D341Med (cell line): ENCODE measurements around the gene LRFN4.
A peak's percentile ranks its signal among the peaks of the same experiment; 100 is the strongest.

Experiments
- DNase-seq: peaks from one replicate; pipeline ENCODE4 v3.0.0; 2012; ENCODE audit warnings: low spot score

The LRFN4 gene

GRCh38 chr11:66870616-66871520, 14.0 kb downstream of the LRFN4 start:
- DNase-seq, result no peak

DNA sequence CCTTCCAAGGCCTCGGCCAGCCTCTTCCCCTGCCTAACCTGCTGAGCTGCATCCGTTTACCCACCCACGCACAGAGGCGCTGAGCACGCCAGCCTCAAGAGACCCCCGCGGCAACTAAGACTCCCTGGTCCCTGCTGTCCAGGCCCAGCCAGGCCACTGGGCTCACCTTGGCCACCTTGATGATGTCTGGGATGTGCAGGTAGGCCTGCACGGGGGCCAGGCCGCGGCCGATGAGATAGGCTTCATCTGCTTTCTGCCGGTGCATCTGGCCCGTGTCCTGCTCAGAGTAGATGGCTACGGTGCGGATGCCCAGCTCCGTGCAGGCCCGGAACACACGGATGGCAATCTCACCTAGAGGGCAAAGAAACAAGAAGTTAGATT, 14.6 kb downstream of the LRFN4 start:
- no peak for DNase-seq

GRCh38 chr11:66874232-66874631, 17.4 kb downstream of the LRFN4 start:
- DNase-seq, result no peak

GRCh38 chr11:66875378-66875777, 18.5 kb downstream of the LRFN4 start:
- DNase-seq, result no peak

DNA sequence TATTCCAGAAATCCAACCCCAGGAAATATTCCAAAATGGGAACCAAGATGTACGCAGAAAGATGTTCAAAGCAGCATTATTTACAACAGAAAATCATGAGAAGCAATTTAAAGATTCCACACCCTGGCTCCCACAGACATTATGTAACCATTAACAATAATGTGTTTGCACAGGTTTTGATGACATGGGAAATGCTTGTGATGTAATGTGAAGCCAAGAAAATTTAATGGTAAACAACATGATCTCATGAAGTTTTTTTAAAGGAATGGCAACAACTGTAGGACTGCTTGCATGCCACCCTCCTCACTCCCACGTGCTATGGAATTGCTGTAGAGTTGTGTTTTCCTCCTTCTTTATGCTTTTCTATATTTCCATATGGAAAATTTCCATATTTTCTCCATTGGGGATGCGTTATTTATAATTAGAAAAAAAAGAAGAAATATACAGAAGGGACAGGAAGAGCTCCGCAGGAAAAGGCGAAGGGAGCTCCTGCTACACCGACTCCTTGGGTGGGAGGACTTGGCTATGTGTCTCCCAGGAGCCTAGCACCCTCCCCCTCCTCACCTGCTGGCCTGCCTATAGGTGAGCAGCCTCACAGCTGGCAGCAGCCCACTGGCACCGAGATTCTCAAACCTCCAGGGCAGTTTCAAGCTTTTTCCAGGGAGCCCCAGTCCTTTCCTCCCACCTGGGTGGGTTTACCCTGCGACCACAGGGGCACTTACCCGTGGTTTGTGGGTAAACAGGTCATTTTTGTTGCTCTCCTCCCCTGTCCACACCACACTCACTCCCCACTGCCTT, 20.9 kb downstream of the LRFN4 start:
- DNase-seq, result no peak

DNA sequence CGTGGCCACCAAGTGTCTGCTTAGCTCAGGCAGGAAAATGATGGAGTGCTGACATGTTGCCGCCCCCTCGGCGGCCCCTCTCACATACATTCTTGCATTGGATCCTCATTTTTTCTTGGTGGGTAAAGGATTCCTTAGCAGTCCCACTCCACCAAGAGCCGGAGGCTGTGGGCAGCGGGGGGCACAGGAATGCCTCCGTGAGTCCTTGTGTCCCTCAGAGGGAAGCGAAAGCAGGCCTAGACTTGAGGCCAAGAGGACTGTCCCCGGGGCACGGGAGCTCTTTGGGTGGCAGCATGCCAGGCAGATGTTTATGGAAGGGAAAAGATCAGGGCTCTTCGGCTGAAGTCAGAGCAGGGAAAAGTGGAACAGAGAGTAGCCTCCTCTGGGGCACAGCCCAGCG, 21.6 kb downstream of the LRFN4 start:
- DNase-seq, result no peak

GRCh38 chr11:66879000-66879399, 22.1 kb downstream of the LRFN4 start:
- no peak for DNase-seq

- DNase-seq, result no peak
Measured at GRCh38 chr11:66879583-66879982, 22.7 kb downstream of the LRFN4 start.

GRCh38 chr11:66879999-66880398, 23.1 kb downstream of the LRFN4 start:
- no peak for DNase-seq

GRCh38 chr11:66880496-66881450, 23.9 kb downstream of the LRFN4 start:
- no peak for DNase-seq

GRCh38 chr11:66881451-66881835, 24.6 kb downstream of the LRFN4 start:
- no peak for DNase-seq

GRCh38 chr11:66881927-66882452, 25.1 kb downstream of the LRFN4 start:
- no peak for DNase-seq

GRCh38 chr11:66882561-66883015, 25.7 kb downstream of the LRFN4 start:
- no peak for DNase-seq

DNA sequence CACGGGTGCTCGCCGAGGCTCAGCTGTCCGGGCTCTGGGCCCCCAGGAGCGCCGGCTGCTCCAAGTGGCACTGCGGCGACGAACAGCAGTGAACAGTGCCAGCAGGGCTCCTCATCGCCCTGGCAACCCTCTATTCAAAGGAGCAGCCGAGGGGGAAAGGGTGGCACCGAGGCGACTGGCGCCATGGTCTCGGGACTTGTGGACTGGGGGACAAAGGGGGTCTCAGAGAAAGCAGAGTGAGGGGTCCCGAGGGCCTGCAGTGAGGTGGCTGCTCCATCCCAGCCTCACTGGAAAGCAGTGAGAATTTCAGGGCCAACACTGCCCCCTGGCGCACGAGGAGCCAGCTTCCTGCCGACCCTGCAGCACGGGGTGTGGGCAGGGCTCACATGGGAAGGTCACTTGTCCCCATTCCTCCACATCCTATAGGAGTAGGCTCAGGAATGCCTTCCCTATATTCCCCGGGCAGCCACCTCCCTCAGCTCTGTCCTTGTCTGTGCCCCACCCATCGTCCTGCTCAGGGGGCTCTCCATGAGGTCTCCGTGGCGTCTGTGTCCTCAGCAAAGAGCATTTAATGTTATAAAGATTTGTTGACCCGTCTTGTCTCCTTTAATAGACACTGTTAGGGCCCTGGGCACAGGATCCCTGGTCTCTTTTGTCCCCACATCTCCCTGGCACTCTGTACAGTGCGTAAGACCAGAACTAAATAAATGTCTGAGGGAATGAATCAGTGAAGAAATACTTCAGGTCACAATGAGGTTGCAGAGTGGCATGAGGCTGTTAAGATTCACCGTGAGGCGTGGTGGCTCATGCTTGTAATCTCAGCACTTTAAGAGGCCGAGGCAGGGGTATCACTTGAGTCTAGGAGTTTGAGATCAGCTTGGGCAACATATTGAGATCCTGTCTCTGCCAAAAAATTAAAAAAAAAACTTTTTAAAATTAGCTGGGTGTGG, 26.4 kb downstream of the LRFN4 start:
- DNase-seq, result peak; percentile 87

GRCh38 chr11:66884443-66884842, 27.6 kb downstream of the LRFN4 start:
- no peak for DNase-seq

- DNase-seq, result no peak
Measured at GRCh38 chr11:66885469-66885868, 28.6 kb downstream of the LRFN4 start.

GRCh38 chr11:66885950-66886440, 29.1 kb downstream of the LRFN4 start:
- no peak for DNase-seq

GRCh38 chr11:66886671-66887221, 29.9 kb downstream of the LRFN4 start:
- no peak for DNase-seq

- DNase-seq, result no peak
Measured at GRCh38 chr11:66887526-66887925, 30.7 kb downstream of the LRFN4 start.

DNA sequence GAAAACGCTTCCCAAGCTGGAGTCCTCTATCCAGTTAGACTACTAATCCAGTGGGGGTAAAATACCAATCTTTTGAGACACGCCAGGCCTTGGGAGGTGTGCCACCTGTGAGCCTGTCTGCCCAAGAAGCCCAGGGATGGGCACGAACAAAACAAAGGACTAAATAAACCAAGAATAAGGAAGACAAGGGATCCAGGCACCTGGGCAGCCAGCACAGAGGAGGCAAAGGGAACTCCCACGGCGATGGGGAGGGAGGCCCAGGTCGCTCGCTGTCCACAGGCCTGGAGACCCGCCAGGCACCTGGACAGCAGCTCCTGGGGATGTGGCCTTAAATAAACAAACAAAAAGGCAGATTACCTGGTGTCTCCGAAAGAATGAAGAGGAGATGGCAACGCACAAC, 31.4 kb downstream of the LRFN4 start:
- no peak for DNase-seq
